AG04449 (cell line): Measurements from ENCODE around the gene LRMDA.

Experiments used
- CTCF ChIA-PET: fragments of 350-600 bp; formaldehyde crosslinking; extraction: SDS; loops from one replicate; lab custom pipeline; 2021; ENCODE audit warnings: antibody characterized with exemption; lab: Yijun Ruan, JAX
- POLR2A ChIA-PET: fragments of 400-600, 350-600 bp; formaldehyde crosslinking; extraction: SDS; loops from one replicate; lab custom pipeline; 2020; ENCODE audit warnings: antibody characterized with exemption, inconsistent platforms; lab: Yijun Ruan, JAX
- DNase-seq: peaks from one replicate; pipeline ENCODE4 v3.0.0-alpha.2; 2010; ENCODE audit warnings: low read depth, low spot score
- H3K4me3 ChIP-seq: 2 replicates; pipeline ENCODE4 v1.5.1; 2011; ENCODE audit warnings: low read depth, mild to moderate bottlenecking, control low read depth, low read length
- TF ChIP-seq, protein P1 (sequence below): IDR thresholded peaks from one replicate; pipeline ENCODE4 v1.5.1; 2011; ENCODE audit warnings: mild to moderate bottlenecking, moderate library complexity, low read length, control low read depth, inconsistent platforms; ENCODE audit not compliant: insufficient read depth; ENCODE audit errors: missing control alignments

LRMDA gene

DNA sequence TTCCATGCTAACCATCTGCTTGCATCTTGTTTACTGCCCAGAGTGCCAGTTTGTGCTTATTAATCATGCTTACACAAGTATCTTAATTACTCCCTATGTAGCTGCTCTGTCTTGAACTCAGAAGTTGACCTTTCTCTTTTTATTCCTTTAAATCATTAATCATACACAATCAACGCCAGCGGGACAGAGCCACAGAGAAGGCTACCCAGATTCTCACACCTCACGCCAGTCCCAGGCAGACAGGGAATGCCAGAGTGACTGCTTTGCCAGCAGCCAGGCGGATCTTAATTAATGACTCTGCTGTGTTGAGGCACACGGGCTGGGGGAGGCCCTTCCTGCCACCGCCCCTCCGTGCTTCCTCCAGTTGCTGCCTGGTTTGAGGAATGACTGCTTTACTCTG, 229.4 kb downstream of the LRMDA start:
- no peak for DNase-seq
- POLR2A ChIA-PET = no interaction called here
- TF ChIP-seq, protein P1, sequence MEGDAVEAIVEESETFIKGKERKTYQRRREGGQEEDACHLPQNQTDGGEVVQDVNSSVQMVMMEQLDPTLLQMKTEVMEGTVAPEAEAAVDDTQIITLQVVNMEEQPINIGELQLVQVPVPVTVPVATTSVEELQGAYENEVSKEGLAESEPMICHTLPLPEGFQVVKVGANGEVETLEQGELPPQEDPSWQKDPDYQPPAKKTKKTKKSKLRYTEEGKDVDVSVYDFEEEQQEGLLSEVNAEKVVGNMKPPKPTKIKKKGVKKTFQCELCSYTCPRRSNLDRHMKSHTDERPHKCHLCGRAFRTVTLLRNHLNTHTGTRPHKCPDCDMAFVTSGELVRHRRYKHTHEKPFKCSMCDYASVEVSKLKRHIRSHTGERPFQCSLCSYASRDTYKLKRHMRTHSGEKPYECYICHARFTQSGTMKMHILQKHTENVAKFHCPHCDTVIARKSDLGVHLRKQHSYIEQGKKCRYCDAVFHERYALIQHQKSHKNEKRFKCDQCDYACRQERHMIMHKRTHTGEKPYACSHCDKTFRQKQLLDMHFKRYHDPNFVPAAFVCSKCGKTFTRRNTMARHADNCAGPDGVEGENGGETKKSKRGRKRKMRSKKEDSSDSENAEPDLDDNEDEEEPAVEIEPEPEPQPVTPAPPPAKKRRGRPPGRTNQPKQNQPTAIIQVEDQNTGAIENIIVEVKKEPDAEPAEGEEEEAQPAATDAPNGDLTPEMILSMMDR = no peak
- H3K4me3 ChIP-seq = no peak overlapping the region
- CTCF ChIA-PET = no interaction called here

DNA sequence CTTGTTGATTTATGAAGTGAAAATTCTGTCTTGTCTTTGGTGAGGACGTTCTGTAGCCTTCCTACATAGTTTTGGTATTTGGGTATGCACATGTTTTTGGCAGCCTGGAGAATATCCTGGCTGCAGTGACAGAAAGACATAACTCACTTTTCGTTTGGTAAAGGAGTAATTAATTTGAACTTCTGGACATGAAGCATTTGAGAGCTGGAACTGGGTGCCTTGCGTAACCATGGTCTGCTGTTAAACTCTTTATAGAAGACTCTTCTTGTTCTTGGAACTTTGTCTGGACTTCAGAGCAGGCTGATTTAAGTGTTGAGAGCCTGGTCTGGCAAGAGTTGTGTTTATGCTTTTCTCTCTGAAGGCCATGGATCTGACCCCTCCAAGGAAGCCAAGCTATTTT, 231.3 kb downstream of the LRMDA start:
- no peak for DNase-seq
- CTCF ChIA-PET = no interaction called here
- POLR2A ChIA-PET = no interaction called here
- TF ChIP-seq, protein P1 = no peak
- no peak overlapping the region for H3K4me3 ChIP-seq

DNA sequence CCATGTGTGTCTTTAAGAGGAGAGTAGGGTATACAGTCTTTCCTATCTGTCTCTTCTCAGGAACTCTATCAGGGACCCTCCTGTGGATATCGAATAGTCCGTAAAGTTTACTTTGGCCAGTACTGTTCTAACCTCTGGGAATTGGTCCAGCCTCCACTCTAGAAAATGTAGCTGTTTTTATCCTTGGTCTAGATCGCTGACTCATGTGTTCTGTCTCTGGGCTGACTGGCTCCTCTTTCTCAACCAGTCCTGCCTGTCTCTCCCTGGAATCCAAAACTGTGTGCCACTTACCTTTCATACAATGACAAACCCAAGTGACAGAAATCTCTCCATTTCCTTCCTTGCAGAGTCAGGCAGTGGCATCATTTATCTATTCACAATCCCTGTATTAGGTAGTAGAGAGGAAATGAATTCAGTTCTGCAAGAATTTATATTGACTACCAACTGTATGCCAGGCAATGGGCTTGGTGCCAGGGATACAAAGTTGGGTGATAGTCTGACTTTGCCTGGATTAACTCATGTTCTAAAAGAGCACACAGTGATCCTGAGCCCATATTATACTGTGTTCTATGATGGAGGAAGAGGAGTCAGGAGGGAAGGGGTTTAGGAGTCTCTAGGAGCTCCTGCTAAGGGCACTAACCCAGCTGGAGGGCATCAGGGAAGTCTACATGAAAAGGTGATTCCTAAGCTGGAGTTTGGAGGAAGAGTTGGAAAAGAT, 232.7 kb downstream of the LRMDA start:
- TF ChIP-seq, protein P1 = no peak
- no peak overlapping the region for H3K4me3 ChIP-seq
- ChIA-PET CTCF (no interaction called here), POLR2A (no interaction called here)
- DNase-seq = no peak

DNA sequence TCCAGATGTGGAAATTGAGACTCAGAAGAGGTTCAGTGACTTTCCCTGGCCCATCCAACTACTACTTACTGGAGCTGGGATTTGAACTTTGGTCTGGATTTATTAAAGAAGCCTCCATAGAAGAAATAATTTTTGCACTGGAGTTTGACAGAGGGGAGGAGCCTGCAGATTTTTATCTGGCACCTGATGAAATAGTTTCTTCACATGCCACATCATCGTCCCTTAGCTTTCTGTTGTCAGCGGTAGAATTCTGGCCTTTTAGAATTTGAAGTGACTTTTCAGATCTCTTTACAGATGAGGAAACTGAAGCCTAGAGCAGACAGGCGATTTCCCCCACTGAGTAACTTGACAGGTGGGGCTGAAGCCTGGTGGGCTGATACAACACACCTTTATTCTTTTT, 233.5 kb downstream of the LRMDA start:
- no peak for DNase-seq
- H3K4me3 ChIP-seq = no peak overlapping the region
- TF ChIP-seq, protein P1 = no peak
- ChIA-PET CTCF (no interaction called here), POLR2A (no interaction called here)

DNA sequence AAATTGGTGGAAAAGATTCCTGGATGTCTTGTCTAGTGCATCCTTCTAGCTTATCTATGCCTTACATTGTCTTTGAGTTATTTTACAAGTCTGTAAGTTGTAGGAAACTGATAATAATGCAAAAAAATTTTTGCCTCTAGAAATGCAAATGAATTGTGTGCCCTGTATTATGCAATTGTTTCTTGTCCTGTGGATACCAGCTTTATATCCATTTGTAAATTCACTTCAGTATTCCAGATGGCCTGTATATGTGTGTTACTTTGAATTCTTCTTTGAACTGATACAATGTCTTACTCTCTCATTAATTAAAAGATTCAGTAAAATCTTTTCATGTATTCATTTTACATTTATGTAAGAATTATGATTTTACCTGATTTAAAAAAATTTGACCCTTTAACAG, 234.3 kb downstream of the LRMDA start:
- CTCF ChIA-PET = no interaction called here
- H3K4me3 ChIP-seq = no peak overlapping the region
- TF ChIP-seq, protein P1 = no peak
- DNase-seq = no peak
- POLR2A ChIA-PET = no interaction called here

DNA sequence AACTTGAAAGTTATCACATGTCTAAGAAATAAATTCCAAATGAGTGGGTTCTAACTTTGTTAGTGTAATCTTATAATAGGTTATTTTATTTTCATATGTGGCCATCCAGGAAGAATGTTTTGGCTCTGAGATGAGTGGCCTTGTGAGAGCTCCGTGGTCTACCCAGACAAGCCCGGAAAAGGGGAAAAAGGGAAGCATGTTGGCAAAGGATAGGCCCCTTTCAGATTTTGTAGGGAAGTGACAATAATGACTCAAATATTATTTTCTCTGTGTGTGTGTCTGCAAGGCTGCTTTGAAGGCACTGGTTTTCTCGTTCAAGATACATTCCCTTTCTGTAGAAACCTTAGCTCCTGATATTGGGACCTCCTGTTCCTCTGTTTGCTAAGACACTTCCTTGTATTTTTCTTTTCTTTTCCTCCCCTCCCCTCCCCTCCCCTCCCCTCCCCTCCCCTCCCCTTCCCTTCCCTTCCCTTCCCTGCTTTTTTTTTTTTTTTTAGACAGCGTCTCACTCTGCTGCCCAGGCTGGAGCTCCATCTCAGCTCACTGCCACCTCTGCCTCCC, 240.8 kb downstream of the LRMDA start:
- TF ChIP-seq, protein P1 = no peak
- H3K4me3 ChIP-seq = no peak overlapping the region
- ChIA-PET CTCF (no interaction called here), POLR2A (no interaction called here)
- no peak for DNase-seq
